H9 (cell line): ENCODE results near the gene NAA10. TPM values are rescaled to one million over a fixed set of nuclear protein-coding genes. Genes with fewer than 3 reads are reported as not detected.
A peak's percentile ranks its signal among the peaks of the same experiment; 100 is the strongest.

ENCODE experiments used
- DNase-seq: peaks from one replicate; pipeline ENCODE4 v3.0.0-alpha.2; 2017
- H2AFZ ChIP-seq: one replicate; pipeline ENCODE4 v1.6.1; 2013; ENCODE audit warnings: mild to moderate bottlenecking, low read length, control low read depth, moderate library complexity
- H2AK5ac ChIP-seq: 2 replicates; pipeline ENCODE4 v1.6.1; 2013; ENCODE audit warnings: low read length, control low read depth, mixed read lengths; ENCODE audit not compliant: insufficient read length
- H2BK120ac ChIP-seq: one replicate; pipeline ENCODE4 v1.6.1; 2013; ENCODE audit warnings: low read depth, mild to moderate bottlenecking, low read length, control low read depth, inconsistent platforms; ENCODE audit not compliant: poor library complexity, severe bottlenecking
- H2BK12ac ChIP-seq: 2 replicates; pipeline ENCODE4 v1.6.1; 2013; ENCODE audit warnings: low read length, control low read depth, mixed read lengths, low read depth; ENCODE audit not compliant: insufficient read length
- H2BK15ac ChIP-seq: 2 replicates; pipeline ENCODE4 v1.6.1; 2013; ENCODE audit warnings: low read depth, low read length, control low read depth
- H2BK20ac ChIP-seq: one replicate; pipeline ENCODE4 v1.6.1; 2013; ENCODE audit warnings: low read depth, mild to moderate bottlenecking, low read length, control low read depth, inconsistent platforms; ENCODE audit not compliant: poor library complexity, severe bottlenecking
- H2BK5ac ChIP-seq: 2 replicates; pipeline ENCODE4 v1.6.1; 2013; ENCODE audit warnings: low read length, control low read depth, mixed read lengths; ENCODE audit not compliant: insufficient read length
- H3K14ac ChIP-seq: 2 replicates; pipeline ENCODE4 v1.6.1; 2013; ENCODE audit warnings: low read length, control low read depth; ENCODE audit not compliant: insufficient read depth
- H3K18ac ChIP-seq: 2 replicates; pipeline ENCODE4 v1.6.1; 2013; ENCODE audit warnings: low read depth, mild to moderate bottlenecking, mixed read lengths, low read length, control low read depth; ENCODE audit not compliant: insufficient read length
- H3K23ac ChIP-seq: 2 replicates; pipeline ENCODE4 v1.6.1; 2013; ENCODE audit warnings: low read length, control low read depth, mixed read lengths, low read depth; ENCODE audit not compliant: insufficient read length
- H3K23me2 ChIP-seq: 2 replicates; pipeline ENCODE4 v1.6.1; 2013; ENCODE audit warnings: low read depth, mild to moderate bottlenecking, mixed read lengths, low read length, control low read depth; ENCODE audit not compliant: insufficient read length, poor library complexity, severe bottlenecking
- H3K27ac ChIP-seq: 2 replicates; pipeline ENCODE4 v1.5.1; 2013; ENCODE audit warnings: low read length, control low read depth, mixed read lengths, low read depth; ENCODE audit not compliant: insufficient read length
- H3K27me3 ChIP-seq: 2 replicates; pipeline ENCODE4 v1.6.1; 2013; ENCODE audit warnings: low read length, control low read depth, inconsistent platforms; ENCODE audit not compliant: insufficient read depth
- H3K4ac ChIP-seq: 2 replicates; pipeline ENCODE4 v1.6.1; 2013; ENCODE audit warnings: low read depth, mild to moderate bottlenecking, control low read depth, inconsistent platforms, low read length, moderate library complexity
- H3K4me1 ChIP-seq: 2 replicates; pipeline ENCODE4 v1.6.1; 2013; ENCODE audit warnings: low read length, control low read depth, inconsistent platforms; ENCODE audit not compliant: insufficient read depth
- H3K4me2 ChIP-seq: 2 replicates; pipeline ENCODE4 v1.6.1; 2013; ENCODE audit warnings: low read length, control low read depth, mixed read lengths; ENCODE audit not compliant: insufficient read length, insufficient read depth
- H3K56ac ChIP-seq: 2 replicates; pipeline ENCODE4 v1.6.1; 2013; ENCODE audit warnings: low read depth, mild to moderate bottlenecking, mixed read lengths, low read length, control low read depth; ENCODE audit not compliant: insufficient read length
- H3K79me1 ChIP-seq: 2 replicates; pipeline ENCODE4 v1.6.1; 2013; ENCODE audit warnings: low read depth, mild to moderate bottlenecking, moderate library complexity, low read length, control low read depth, inconsistent platforms; ENCODE audit not compliant: insufficient read depth, poor library complexity, severe bottlenecking
- H3K79me2 ChIP-seq: 2 replicates; pipeline ENCODE4 v1.6.1; 2013; ENCODE audit warnings: low read length, control low read depth, inconsistent platforms; ENCODE audit not compliant: insufficient read depth
- H3K9ac ChIP-seq: 2 replicates; pipeline ENCODE4 v1.6.1; 2013; ENCODE audit warnings: low read length, control low read depth, mixed read lengths; ENCODE audit not compliant: insufficient read length; ENCODE audit errors: extremely low read depth
- H3K9me3 ChIP-seq: one replicate; pipeline ENCODE4 v1.6.1; 2013; ENCODE audit warnings: low read depth, low read length, inconsistent platforms; ENCODE audit not compliant: control insufficient read depth
- H3T11ph ChIP-seq: one replicate; pipeline ENCODE4 v1.6.1; 2013; ENCODE audit warnings: mild to moderate bottlenecking, low read length, control low read depth, inconsistent platforms
- H4K20me1 ChIP-seq: one replicate; pipeline ENCODE4 v1.6.1; 2013; ENCODE audit not compliant: control insufficient read depth, insufficient read length, insufficient read depth
- H4K5ac ChIP-seq: 2 replicates; pipeline ENCODE4 v1.6.1; 2013; ENCODE audit warnings: low read depth, mild to moderate bottlenecking, mixed read lengths, low read length, control low read depth; ENCODE audit not compliant: insufficient read length
- H4K8ac ChIP-seq: replicated peaks from 2 replicates; pipeline ENCODE4 v1.6.1; 2013; ENCODE audit warnings: low read length, control low read depth, mixed read lengths, low read depth; ENCODE audit not compliant: insufficient read length
- H4K91ac ChIP-seq: 2 replicates; pipeline ENCODE4 v1.6.1; 2013; ENCODE audit warnings: low read depth, mild to moderate bottlenecking, moderate library complexity, mixed read lengths, low read length, control low read depth; ENCODE audit not compliant: insufficient read length
- H3K27ac Mint-ChIP-seq, 3 experiments: 2 replicates in 2 of 3; 3 replicates in 1 of 3; pipeline ENCODE4 v1.8.0; 2020 to 2021; ENCODE audit warnings: mixed read lengths in 3 of 3, mild to moderate bottlenecking in 1 of 3, moderate library complexity in 1 of 3
- H3K27me3 Mint-ChIP-seq: 2 replicates; pipeline ENCODE4 v1.8.0; 2021; ENCODE audit warnings: low read depth, mild to moderate bottlenecking, moderate library complexity, mixed read lengths
- H3K36me3 Mint-ChIP-seq, 3 experiments: 2 replicates in 2 of 3; 3 replicates in 1 of 3; pipeline ENCODE4 v1.8.0; 2020 to 2021; ENCODE audit warnings: low read depth in 3 of 3, mixed read lengths in 3 of 3; ENCODE audit not compliant: insufficient read depth in 1 of 3
- H3K4me1 Mint-ChIP-seq, 2 experiments: 2 replicates each; pipeline ENCODE4 v1.8.0; 2020; ENCODE audit warnings: mixed read lengths in 2 of 2
- H3K4me3 Mint-ChIP-seq, 2 experiments: 2 replicates in 1 of 2; 3 replicates in 1 of 2; pipeline ENCODE4 v1.8.0; 2020 to 2021; ENCODE audit warnings: mild to moderate bottlenecking in 2 of 2, mixed read lengths in 2 of 2, moderate library complexity in 1 of 2
- H3K9me3 Mint-ChIP-seq, 2 experiments: 2 replicates in 1 of 2; 3 replicates in 1 of 2; pipeline ENCODE4 v1.8.0; 2020; ENCODE audit warnings: mild to moderate bottlenecking in 2 of 2, mixed read lengths in 2 of 2, moderate library complexity in 1 of 2
- WGBS: extraction: QIAGEN DNeasy Blood & Tissue Kit; methylation state at CpG from one replicate; pipeline ENCODE4 v1.1.7; 2013; ENCODE audit warnings: missing lambda C conversion rate, low lambda C conversion rate, mixed read lengths; ENCODE audit not compliant: insufficient read length; ENCODE audit errors: extremely low coverage; 5-methylcytosine and 5-hydroxymethylcytosine counted together
- total RNA-seq: library from RNA; stranded (reverse); gene quantifications from 2 replicates; pipeline ENCODE4 v1.2.1, GENCODE V29; 2021
- TF ChIP-seq, protein P1 (sequence below): fragments of 200-600 bp; sonication (generic); conservative IDR thresholded peaks from 3 replicates; pipeline ENCODE4 v1.8.0; 2021; ENCODE audit warnings: antibody characterized with exemption, mild to moderate bottlenecking

NAA10 gene
- total RNA-seq, 1 experiment from 2014 or later = 101 TPM

DNA sequence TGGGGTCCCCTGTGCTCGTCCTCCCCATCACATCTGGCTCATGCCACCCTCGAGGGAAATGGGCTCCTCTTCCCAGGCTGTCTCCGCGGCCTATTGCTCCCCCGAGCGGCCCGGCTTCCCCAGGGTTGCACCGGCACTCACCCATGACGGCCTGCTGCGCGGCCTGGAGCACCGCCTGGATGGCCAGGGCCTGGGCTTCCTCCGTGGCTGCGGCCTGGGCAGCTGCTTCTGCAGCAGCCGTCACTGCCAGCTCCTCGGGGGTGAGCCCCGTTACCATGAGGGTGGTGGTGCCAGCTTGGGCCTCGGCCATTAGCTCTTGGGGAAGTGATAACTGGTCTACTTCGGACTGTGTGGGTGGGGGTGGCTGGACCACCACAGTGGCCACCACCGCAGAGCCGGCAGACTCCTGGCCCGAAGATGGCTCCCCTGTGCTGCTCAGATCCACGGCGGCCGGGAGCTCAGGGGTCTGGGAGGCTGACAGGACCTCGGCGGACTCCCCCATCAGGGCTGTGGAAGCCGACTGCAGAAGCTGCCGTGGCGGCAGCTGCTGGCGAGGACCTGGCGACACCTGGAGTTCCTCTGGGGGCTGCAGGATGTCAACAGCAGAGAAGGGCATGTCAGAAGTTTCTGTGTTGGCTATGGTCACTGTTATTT, 17.7 kb upstream of the NAA10 start:
- Histone ChIP-seq H3K4ac (no peak overlapping the region), H4K20me1 (no peaks in the 10 kb centered on the region), H3K4me2 (no peak overlapping the region), H3K23ac (no peak overlapping the region), H3K56ac (no peak overlapping the region), H3K14ac (no peak overlapping the region), H3K4me1 (no peaks in the 10 kb centered on the region), H4K91ac (no peak overlapping the region), H3K27me3 (no peaks in the 10 kb centered on the region), H3K79me1 (no peaks in the 10 kb centered on the region), H2BK5ac (no peak overlapping the region), H2BK12ac (no peak overlapping the region), H3K9me3 (peaks cover 5% of the 10 kb centered on the region), H2BK120ac (no peak overlapping the region), H3K79me2 (no peaks in the 10 kb centered on the region), H3K23me2 (no peaks in the 10 kb centered on the region), H3K18ac (no peak overlapping the region), H3K9ac (no peak overlapping the region), H4K5ac (no peak overlapping the region), H2AFZ (no peak overlapping the region), H3K27ac (no peak overlapping the region), H2BK15ac (no peak overlapping the region), H3T11ph (no peak overlapping the region), H4K8ac (no peak overlapping the region), H2BK20ac (no peak overlapping the region), H2AK5ac (no peak overlapping the region)
- H3K36me3 Mint-ChIP-seq = peaks cover 64 to 90% (median 86%) of the 10 kb centered on the region in 3 experiments
- TF ChIP-seq, protein P1, sequence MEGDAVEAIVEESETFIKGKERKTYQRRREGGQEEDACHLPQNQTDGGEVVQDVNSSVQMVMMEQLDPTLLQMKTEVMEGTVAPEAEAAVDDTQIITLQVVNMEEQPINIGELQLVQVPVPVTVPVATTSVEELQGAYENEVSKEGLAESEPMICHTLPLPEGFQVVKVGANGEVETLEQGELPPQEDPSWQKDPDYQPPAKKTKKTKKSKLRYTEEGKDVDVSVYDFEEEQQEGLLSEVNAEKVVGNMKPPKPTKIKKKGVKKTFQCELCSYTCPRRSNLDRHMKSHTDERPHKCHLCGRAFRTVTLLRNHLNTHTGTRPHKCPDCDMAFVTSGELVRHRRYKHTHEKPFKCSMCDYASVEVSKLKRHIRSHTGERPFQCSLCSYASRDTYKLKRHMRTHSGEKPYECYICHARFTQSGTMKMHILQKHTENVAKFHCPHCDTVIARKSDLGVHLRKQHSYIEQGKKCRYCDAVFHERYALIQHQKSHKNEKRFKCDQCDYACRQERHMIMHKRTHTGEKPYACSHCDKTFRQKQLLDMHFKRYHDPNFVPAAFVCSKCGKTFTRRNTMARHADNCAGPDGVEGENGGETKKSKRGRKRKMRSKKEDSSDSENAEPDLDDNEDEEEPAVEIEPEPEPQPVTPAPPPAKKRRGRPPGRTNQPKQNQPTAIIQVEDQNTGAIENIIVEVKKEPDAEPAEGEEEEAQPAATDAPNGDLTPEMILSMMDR = no peak
- H3K9me3 Mint-ChIP-seq = no peaks in the 10 kb centered on the region; a peak in 2 of 5 replicates
- H3K27ac Mint-ChIP-seq = peak overlapping the region in 1 of 3 experiments; percentile 73; a peak in 1 of 7 replicates
- H3K27me3 Mint-ChIP-seq = no peaks in the 10 kb centered on the region
- no CpG with 5 or more reads among the region's 32 CpGs for WGBS
- H3K4me3 Mint-ChIP-seq = no peak overlapping the region
- DNase-seq = no peak
- H3K4me1 Mint-ChIP-seq = peaks cover under 1 to 26% of the 10 kb centered on the region in 2 experiments
